Right hindlimb (tissue), 1 donor: ENCODE measurements around the gene TMEM132E.
"Not testable (repeated sequence)": the region's sequence is repeated elsewhere in the genome, so short reads cannot be mapped to it uniquely, and the experiment has no call there.

ENCODE experiments used
- DNase-seq: peaks from one replicate; pipeline ENCODE4 v3.0.0-alpha.2; 2018

Gene TMEM132E, protein sequence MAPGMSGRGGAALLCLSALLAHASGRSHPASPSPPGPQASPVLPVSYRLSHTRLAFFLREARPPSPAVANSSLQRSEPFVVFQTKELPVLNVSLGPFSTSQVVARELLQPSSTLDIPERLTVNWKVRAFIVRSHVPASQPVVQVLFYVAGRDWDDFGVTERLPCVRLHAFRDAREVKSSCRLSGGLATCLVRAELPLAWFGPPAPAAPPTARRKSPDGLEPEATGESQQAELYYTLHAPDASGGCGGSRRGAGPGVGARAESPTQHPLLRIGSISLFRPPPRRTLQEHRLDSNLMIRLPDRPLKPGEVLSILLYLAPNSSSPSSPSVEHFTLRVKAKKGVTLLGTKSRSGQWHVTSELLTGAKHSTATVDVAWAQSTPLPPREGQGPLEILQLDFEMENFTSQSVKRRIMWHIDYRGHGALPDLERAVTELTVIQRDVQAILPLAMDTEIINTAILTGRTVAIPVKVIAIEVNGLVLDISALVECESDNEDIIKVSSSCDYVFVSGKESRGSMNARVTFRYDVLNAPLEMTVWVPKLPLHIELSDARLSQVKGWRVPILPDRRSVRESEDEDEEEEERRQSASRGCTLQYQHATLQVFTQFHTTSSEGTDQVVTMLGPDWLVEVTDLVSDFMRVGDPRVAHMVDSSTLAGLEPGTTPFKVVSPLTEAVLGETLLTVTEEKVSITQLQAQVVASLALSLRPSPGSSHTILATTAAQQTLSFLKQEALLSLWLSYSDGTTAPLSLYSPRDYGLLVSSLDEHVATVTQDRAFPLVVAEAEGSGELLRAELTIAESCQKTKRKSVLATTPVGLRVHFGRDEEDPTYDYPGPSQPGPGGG (N-terminal part only)

GRCh38 chr17:34579017-34579946 is at the start of gene TMEM132E:
TMEM132E (plus strand) TSS chr17:34579582; CDS start chr17:34581077, 1,495 bp downstream.
- peak; percentile 67 for DNase-seq

DNA sequence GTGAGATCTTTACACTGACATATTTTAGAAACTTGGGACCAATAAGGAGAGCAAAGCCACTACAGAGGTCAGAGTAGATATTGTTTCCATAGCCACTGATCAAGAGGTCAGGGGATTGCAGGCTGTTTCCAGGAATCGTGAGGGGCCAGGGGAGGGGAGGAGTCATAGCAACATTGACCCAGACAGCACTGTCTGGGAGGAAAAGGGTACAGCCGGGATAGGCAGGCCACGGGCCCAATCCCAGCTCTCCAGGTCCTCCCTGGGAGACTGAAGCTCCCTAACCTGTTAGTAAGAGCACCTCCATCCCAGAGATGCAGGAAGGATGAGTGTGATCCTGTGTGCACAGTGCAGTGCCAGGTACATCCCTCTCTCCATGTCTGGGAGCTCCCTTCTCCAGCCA is 48.5 kb upstream of the TMEM132E start:
- no peak for DNase-seq

DNA sequence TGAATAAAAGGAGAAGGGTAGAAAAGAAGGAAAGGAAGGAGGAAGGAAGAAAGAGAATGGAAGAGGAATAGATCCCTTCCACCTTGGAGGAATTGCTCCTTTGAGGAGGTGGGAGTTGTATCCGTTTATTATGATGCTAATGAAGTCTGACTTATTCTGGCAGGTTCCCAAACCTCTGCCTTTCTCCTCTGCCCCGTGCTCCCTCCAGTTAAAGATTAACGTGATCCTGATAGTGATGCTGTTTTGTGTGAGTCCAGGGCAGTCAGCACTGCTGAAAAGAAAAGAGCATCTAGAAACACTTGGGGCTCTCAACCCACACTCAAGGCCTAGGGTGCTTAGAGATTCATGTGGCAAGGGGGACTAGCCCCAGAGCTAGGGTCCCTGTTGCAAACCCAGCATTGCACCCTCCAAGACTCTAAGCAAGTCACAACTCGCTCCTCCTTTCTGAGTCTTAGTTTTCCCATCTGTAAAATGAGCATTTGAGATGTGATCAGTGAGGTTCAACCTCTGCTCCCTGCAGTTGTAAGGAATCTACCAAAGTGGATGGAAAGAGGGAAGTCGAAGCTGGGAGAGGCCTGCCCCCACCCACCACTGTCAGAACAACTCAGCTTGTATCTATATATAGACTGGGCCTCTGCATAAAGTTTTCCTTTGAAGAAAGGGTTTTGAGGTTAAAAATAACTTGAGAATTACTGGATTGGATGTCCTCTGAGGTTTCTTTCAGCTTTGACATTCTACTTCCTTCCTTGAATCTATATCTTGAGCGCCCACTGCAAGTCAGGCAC is 46.9 kb upstream of the TMEM132E start:
- no peak for DNase-seq

DNA sequence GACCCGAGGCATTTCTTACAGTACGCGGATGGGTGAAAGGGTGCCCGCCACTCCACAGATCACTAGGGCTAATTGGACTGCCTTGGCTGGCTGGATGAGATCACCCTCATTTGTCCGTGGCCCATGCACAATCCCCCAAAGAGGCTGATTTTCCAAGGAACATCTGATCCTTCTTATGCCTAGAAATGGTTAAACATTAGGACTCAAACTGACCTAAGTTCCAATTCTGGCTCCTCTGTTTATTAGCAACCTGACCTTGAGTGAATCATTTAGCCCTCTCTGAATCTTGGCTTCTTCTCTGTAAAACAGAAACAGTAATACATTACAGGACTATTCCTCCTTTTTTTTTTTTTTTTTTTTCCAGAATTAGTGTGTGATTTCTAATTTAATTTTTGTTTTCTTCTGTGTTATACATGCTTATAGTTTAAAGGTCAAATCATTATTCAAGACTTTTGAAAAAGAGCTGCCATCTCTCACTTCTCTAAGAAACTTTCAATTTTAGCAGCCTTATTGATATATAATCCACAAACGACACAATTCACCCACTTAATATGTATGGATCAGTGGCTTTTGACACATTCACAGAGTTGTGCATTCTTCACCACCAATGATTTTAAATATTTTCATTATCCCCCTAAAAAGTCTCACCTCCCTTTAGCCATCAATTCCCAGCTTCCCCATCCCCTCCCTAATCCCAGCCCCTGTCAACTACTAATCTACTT is 45.4 kb upstream of the TMEM132E start:
- no peak for DNase-seq

DNA sequence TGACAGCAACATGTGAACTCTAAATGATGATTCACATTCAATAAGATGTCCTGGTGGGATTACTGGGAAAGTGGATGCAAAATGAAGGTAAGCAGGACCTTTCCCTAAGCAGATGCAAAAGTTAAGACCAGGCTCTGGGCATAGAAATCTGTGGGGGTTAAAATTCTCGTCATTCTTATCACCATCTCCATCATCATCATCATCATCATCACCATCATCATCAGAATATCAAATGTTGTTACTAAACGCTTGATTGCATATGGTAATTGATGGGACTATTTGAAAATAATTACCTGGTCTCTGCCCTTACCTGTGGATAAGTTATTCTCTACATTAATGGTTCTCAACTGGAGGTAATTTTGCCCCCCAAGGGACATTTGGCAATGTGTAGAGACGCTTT is 41.9 kb upstream of the TMEM132E start:
- no peak for DNase-seq

DNA sequence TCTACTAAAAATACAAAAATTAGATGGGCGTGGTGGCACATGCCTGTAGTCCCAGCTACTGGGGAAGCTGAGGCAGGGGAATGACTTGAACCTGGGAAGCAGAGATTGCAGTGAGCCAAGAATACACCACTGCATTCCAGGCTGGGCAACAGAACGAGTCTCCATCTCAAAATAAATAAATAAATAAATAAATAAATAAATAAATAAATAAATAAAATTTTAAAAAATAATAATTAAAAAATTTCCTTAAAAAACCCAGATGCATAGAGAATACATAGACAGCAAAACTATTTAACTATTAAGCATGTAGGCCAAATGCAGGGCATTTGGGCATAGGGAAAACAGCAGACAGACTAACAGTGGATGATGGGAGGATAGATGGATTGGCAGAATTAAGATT is 40.8 kb upstream of the TMEM132E start:
- not testable (repeated sequence) for DNase-seq

GRCh38 chr17:34539881-34540280 is 39.5 kb upstream of the TMEM132E start:
- DNase-seq: no peak

DNA sequence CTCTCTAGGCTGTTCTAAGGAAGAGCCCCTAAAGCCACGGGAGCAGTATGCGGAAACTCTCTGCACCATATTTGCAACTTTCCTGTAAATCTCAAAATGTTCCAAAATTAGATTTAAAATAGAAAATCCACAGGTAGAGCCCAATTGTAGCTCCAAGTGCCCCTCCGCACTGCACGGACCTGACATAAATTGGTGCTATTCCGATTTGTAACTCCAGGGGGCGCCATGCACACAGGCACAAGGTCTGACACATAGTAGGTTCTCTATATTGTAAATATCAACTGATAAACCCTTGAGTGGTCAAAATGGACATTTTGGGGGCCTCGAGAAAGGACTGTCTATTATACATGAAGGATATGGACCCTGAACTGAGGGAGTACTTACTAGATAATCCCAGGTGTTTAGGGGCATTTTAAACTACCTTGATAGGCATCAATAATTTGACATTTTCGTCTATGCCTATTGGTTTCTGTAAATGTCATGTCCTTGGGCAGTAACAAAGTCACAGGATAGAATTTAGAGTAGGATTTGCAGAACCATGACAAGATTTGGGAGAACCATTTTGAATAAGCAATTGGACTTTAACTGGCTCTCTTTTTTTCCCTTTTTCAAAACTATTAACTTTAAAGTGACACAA is 36.6 kb upstream of the TMEM132E start:
- no peak for DNase-seq

DNA sequence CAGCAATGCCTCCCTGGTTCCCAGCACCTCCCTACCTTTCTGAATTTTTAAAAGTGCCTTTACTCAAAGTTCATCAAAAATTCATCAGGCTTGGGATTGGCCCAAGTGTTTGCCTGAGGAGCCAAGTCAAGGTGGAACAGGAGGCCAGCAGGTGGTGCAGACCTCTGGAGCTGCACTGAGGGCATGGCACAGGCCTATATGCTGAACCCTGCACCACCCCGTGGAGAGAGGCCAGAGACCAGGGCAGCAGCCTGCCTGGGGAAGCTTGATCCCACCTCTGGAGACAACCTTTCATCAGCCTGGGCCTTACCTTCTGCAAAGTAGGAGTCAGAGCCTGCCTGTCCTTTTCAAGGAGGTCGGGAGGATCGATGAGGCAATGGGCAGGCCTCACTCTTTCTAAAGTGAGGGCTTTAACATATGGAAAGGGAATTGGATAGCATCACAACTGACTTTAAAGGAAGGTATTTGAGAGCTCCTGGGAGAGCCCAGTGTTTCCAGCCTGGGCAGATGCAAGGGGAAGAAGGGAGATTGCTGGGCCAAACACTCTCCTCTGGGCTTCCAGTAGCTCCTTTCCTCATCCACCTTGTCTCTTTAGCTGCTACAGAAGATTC is 31.8 kb upstream of the TMEM132E start:
- no peak for DNase-seq

DNA sequence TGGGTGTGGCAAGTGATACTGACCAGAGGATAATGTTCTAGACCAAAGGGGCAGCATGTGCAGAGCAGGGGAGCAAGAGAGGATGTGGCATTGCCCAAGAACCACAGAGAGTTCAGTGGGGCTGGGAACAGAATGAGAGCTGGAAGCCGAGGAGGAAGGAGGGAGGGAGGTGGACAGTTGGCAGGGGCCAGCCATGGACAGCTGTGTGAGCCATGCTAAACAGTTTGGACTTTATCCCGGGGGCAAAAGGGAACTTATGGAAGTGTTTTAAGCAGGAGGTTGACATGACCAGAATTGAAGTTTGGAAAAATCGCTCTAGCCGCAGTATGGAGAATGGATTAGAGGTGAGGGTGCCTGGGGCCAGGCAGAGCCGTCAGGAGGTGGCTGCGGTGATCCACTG is 29.4 kb upstream of the TMEM132E start:
- peak; percentile 24 for DNase-seq

DNA sequence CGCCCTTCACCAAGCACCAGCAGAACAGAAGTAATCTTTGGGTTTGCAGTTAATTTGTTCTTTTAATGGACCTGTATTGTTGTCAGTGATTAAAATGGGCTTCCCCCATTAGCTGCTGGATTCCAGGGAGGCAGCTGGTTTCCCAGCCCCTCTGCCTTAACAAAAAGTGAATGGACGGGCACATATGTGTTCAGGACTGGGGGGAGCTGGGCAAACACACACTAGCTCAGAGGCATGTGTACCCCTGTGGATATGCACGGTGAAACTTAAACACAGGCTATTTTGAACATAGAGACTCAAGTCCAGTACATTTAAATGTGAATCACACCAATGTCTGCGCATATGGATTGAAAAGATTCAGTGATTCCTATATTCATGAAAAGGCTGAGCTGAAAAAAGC is 25.5 kb upstream of the TMEM132E start:
- DNase-seq: no peak

GRCh38 chr17:34556384-34556783 is 23.0 kb upstream of the TMEM132E start:
- DNase-seq: no peak

DNA sequence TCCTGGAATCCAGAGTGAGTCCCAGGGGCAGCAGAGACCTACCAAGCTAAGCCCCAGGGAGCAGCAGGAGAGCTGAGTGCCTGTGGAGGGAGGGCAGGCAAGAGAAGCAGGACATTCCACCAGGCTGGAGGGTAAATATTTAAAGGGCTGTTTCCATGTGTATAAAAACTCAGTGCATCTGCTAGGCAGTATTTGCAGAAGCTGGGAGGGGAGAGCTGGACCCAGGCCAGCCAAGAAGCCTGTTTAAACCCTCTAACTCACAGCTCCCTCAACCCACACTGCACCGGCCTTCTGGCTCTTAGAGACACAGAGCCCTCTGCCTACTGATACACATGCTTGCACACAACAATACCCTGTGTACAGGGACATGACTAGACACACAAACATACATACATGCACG is 22.5 kb upstream of the TMEM132E start:
- no peak for DNase-seq

GRCh38 chr17:34561328-34561727 is 18.1 kb upstream of the TMEM132E start:
- DNase-seq: no peak

DNA sequence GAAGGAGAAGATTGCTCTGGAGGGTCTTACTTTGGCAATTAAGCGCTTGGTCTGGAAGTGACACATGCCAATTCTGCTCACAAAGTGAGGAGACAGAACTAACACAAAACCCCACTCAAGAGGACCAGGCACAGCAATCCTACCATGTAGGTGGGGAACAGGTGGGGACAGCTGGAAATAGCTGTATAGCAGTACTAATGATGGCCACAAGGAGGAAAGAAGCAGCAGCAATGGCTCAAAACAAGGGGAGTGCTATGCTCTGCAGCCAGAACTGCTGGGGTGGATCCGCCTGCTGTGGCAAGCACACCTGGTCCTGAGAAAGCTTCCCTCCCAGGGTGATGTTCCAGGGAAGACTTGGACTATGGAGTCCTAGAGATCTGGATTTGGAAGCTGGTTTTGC is 17.0 kb upstream of the TMEM132E start:
- no peak for DNase-seq

GRCh38 chr17:34565713-34566112 is 13.7 kb upstream of the TMEM132E start:
- DNase-seq: no peak

- no peak for DNase-seq
Observed at GRCh38 chr17:34566201-34566600, 13.2 kb upstream of the TMEM132E start.

GRCh38 chr17:34566873-34567272 is 12.5 kb upstream of the TMEM132E start:
- no peak for DNase-seq

GRCh38 chr17:34567691-34568465 is 11.5 kb upstream of the TMEM132E start:
- no peak for DNase-seq

GRCh38 chr17:34568953-34569352 is 10.4 kb upstream of the TMEM132E start:
- DNase-seq: no peak
